KMS-11 (cell line): ENCODE results near the gene VTN.

ENCODE experiments used
- H2AFZ ChIP-seq: fragments of 200-600 bp; sonication (generic); 2 replicates; pipeline ENCODE4 v1.6.1; 2016; ENCODE audit warnings: antibody characterized with exemption, mixed run types, low read depth
- H3K27ac ChIP-seq: fragments of 200-600 bp; sonication (generic); 2 replicates; pipeline ENCODE4 v1.6.1; 2016; ENCODE audit warnings: mild to moderate bottlenecking, mixed run types
- H3K27me3 ChIP-seq: fragments of 200-600 bp; sonication (generic); 2 replicates; pipeline ENCODE4 v1.6.1; 2017; ENCODE audit warnings: mild to moderate bottlenecking, low read depth, mixed run types, moderate library complexity; ENCODE audit not compliant: insufficient read depth
- H3K36me3 ChIP-seq: fragments of 200-600 bp; sonication (generic); 2 replicates; pipeline ENCODE4 v1.6.1; 2017; ENCODE audit warnings: mild to moderate bottlenecking, mixed run types; ENCODE audit not compliant: insufficient read depth
- H3K4me1 ChIP-seq: fragments of 200-600 bp; sonication (generic); 2 replicates; pipeline ENCODE4 v1.6.1; 2016; ENCODE audit warnings: mild to moderate bottlenecking, low read depth, mixed run types; ENCODE audit not compliant: poor library complexity, severe bottlenecking
- H3K4me2 ChIP-seq: fragments of 200-600 bp; sonication (generic); 2 replicates; pipeline ENCODE4 v1.7.0; 2016; ENCODE audit warnings: mild to moderate bottlenecking, mixed run types
- H3K4me3 ChIP-seq: fragments of 200-600 bp; sonication (generic); IDR thresholded peaks from 2 replicates; pipeline ENCODE4 v1.6.1; 2017; ENCODE audit warnings: low read depth, low read length, mixed read lengths; ENCODE audit not compliant: insufficient read depth
- H3K79me2 ChIP-seq: fragments of 200-600 bp; sonication (generic); 2 replicates; pipeline ENCODE4 v1.6.1; 2016; ENCODE audit warnings: low read depth, mixed run types; ENCODE audit not compliant: insufficient read depth
- H3K9ac ChIP-seq: fragments of 200-600 bp; sonication (generic); 2 replicates; pipeline ENCODE4 v1.6.1; 2016; ENCODE audit warnings: mild to moderate bottlenecking, mixed run types
- H4K20me1 ChIP-seq: fragments of 200-600 bp; sonication (generic); 2 replicates; pipeline ENCODE4 v1.6.1; 2016; ENCODE audit warnings: mild to moderate bottlenecking, mixed run types; ENCODE audit not compliant: insufficient read depth
- CTCF ChIP-seq: fragments of 200-600 bp; sonication (generic); conservative IDR thresholded peaks from 2 replicates; pipeline ENCODE4 v1.6.1; 2017; ENCODE audit warnings: low read depth, mild to moderate bottlenecking, antibody characterized with exemption, low read length, moderate library complexity, mixed read lengths

Gene VTN

DNA sequence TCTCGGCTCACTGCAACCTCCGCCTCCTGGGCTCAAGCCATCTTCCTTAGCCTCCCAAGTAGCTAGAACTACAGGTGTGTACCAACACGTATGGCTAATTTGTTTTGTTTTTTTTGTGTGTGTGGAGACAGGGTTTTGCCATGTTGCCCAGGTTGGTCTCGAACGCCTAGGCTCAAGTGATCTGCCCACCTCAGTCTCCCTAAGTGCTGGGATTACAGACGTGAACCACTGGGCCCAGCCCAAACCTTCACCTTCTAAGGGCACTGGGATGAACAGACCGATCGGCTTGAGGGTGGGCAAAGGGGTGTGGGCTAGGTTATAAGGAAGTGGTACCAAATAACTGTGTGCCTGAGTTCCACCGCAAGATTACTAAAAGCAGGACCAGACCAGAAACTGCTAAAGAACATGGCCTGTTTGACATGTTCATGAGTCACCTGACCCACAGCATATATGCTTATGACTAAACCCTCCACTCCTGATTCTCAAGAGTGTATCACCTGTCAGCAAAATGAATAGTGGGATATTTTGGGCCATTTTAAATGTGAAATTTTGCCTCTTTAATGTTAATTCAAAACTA, 43.0 kb downstream of the VTN start:
- Histone ChIP-seq H3K27ac (no peak overlapping the region), H3K27me3 (no peaks in the 10 kb centered on the region), H3K4me2 (no peak overlapping the region), H4K20me1 (0 out of 2 replicates have a peak, but pooled peaks cover 8% of the 10 kb centered on the region), H3K4me1 (peaks cover 6% of the 10 kb centered on the region), H2AFZ (no peak overlapping the region), H3K36me3 (peaks cover 3% of the 10 kb centered on the region; the same call in 1 of the 2 replicates), H3K79me2 (peaks cover 42% of the 10 kb centered on the region), H3K9ac (no peak overlapping the region), H3K4me3 (no peak overlapping the region)
- no peak for TF ChIP-seq CTCF

DNA sequence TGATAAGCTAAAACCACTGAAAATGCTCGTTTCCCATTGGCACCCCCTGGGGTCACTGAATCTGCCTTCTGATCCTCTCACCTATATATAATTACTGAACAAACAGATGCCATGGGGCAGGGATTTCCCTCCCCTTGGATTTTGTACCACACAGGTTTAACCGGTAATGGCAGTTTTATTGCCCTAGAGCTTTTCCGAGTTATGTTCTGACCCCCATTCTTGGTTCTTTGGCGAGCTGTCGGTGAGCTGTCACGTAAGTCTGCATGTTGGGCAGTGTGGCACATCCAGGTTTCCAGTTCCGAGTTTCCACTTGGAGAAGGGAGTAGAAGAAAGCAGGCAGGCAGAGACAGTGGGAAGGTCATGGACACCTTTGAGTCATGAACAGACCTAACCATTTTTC, 44.0 kb downstream of the VTN start:
- H3K27ac ChIP-seq, result no peak overlapping the region
- H4K20me1 ChIP-seq, result peaks cover 8% of the 10 kb centered on the region; the same call in 1 of the 2 replicates
- H3K9ac ChIP-seq, result no peak overlapping the region
- TF ChIP-seq CTCF, result no peak
- H3K27me3 ChIP-seq, result no peaks in the 10 kb centered on the region
- peaks cover 52% of the 10 kb centered on the region for H3K79me2 ChIP-seq
- H3K4me2 ChIP-seq, result no peak overlapping the region
- H3K4me1 ChIP-seq, result peaks cover 16% of the 10 kb centered on the region
- no peak overlapping the region for H2AFZ ChIP-seq
- peaks cover 3% of the 10 kb centered on the region; the same call in 1 of the 2 replicates for H3K36me3 ChIP-seq
- H3K4me3 ChIP-seq, result no peak overlapping the region

DNA sequence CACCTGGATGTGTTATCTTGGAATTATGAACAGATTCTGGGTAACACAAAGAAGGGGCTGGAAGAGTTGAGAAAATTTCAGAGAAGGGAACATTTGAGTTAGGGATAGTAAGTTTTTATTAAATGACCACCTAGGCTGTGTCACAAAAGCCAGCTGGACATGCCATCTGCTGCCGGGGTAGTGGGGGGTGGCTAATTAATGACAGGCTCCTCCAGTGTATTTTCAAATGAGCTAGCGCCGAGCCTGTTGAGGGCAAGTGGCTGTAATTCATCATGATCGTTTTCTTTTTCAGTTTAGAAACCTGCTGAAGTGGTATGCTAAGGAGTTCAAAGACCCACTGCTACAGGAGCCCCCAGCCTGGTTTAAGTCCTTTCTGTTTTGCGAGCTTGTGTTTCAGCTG, 44.9 kb downstream of the VTN start:
- H3K79me2 ChIP-seq, result peaks cover 61% of the 10 kb centered on the region
- no peak overlapping the region for H3K4me3 ChIP-seq
- no peak overlapping the region for H2AFZ ChIP-seq
- no peak overlapping the region for H3K4me2 ChIP-seq
- H3K27me3 ChIP-seq, result no peaks in the 10 kb centered on the region
- peaks cover 3% of the 10 kb centered on the region; the same call in 1 of the 2 replicates for H3K36me3 ChIP-seq
- H3K27ac ChIP-seq, result no peak overlapping the region
- TF ChIP-seq CTCF, result no peak
- H3K4me1 ChIP-seq, result peaks cover 25% of the 10 kb centered on the region
- no peak overlapping the region for H3K9ac ChIP-seq
- H4K20me1 ChIP-seq, result peaks cover 8% of the 10 kb centered on the region; the same call in 1 of the 2 replicates

- Histone ChIP-seq H3K27ac (no peak overlapping the region), H3K79me2 (peaks cover 65% of the 10 kb centered on the region), H3K4me3 (no peak overlapping the region), H3K9ac (no peak overlapping the region), H3K36me3 (peaks cover 3% of the 10 kb centered on the region; the same call in 1 of the 2 replicates), H3K27me3 (no peaks in the 10 kb centered on the region), H2AFZ (no peak overlapping the region), H4K20me1 (peaks cover 8% of the 10 kb centered on the region; the same call in 1 of the 2 replicates), H3K4me1 (peaks cover 25% of the 10 kb centered on the region), H3K4me2 (no peak overlapping the region)
- no peak for TF ChIP-seq CTCF
Measured at GRCh38 chr17:28324781-28325180, 45.3 kb downstream of the VTN start.
